H1 (cell line): ENCODE results near the gene TMEM196. TPM values are rescaled to one million over a fixed set of nuclear protein-coding genes. Genes with fewer than 3 reads are reported as not detected.

Source experiments
- CTCF ChIA-PET: fragments of 300-600 bp; sonication (Branson Sonifier 250); formaldehyde crosslinking; loops from one replicate; lab custom pipeline; 2021; ENCODE audit not compliant: partially characterized antibody; lab: Charles Lee
- POLR2A ChIA-PET: fragments of 300-600 bp; sonication (Branson Sonifier 250); formaldehyde crosslinking; loops from one replicate; lab custom pipeline; 2021; ENCODE audit warnings: inconsistent platforms; ENCODE audit not compliant: partially characterized antibody; lab: Charles Lee
- DNase-seq, 2 experiments: peaks; one replicate each; pipeline versions ENCODE4 v3.0.0 to v3.0.0-alpha.2; 2010 to 2022; ENCODE audit warnings: low spot score in 2 of 2, low read depth in 1 of 2, mixed read lengths in 1 of 2
- FAIRE-seq: peaks from 2 replicates; lab custom pipeline; 2011; peaks lifted over from hg19 to GRCh38; lab: Jason Lieb, UNC
- H2AFZ ChIP-seq: 2 replicates; pipeline ENCODE4 v1.8.1; 2012; ENCODE audit warnings: low read length, inconsistent platforms
- H2AK5ac ChIP-seq: 2 replicates; pipeline ENCODE4 v1.6.1; 2013; ENCODE audit warnings: low read depth, low read length
- H2BK120ac ChIP-seq: replicated peaks from 2 replicates; pipeline ENCODE3; 2013; ENCODE audit warnings: low read depth, low read length, inconsistent platforms
- H2BK12ac ChIP-seq: 2 replicates; pipeline ENCODE4 v1.6.1; 2013; ENCODE audit warnings: low read depth, low read length
- H2BK15ac ChIP-seq: 2 replicates; pipeline ENCODE4 v1.6.1; 2013; ENCODE audit warnings: low read length
- H2BK20ac ChIP-seq: 2 replicates; pipeline ENCODE4 v1.6.1; 2013; ENCODE audit warnings: low read length
- H2BK5ac ChIP-seq: 2 replicates; pipeline ENCODE4 v1.6.1; 2013; ENCODE audit warnings: low read depth, low read length
- H3K14ac ChIP-seq: 2 replicates; pipeline ENCODE4 v1.6.1; 2013; ENCODE audit warnings: inconsistent platforms; ENCODE audit not compliant: insufficient read length
- H3K18ac ChIP-seq: 2 replicates; pipeline ENCODE4 v1.6.1; 2013; ENCODE audit warnings: low read length; ENCODE audit errors: extremely low read depth
- H3K23ac ChIP-seq: 2 replicates; pipeline ENCODE4 v1.6.1; 2013; ENCODE audit warnings: inconsistent platforms; ENCODE audit not compliant: insufficient read length
- H3K23me2 ChIP-seq: 2 replicates; pipeline ENCODE4 v1.6.1; 2013; ENCODE audit warnings: low read depth, low read length
- H3K27ac ChIP-seq: 2 replicates; pipeline ENCODE4 v1.6.1; 2011; ENCODE audit warnings: low read depth, low read length, inconsistent platforms
- H3K27me3 ChIP-seq, 4 experiments: replicated peaks in 1 of 4; 1 replicate in 1 of 4; 2 replicates in 3 of 4; pipeline versions ENCODE4 v1.6.1 to v1.8.1; 2011 to 2013; ENCODE audit warnings: low read length in 3 of 4, mild to moderate bottlenecking in 3 of 4, inconsistent platforms in 2 of 4, mixed read lengths in 2 of 4, moderate library complexity in 1 of 4; ENCODE audit not compliant: control insufficient read depth in 3 of 4, insufficient read depth in 3 of 4; ENCODE audit errors: extremely low read depth in 1 of 4
- H3K36me3 ChIP-seq, 4 experiments: 2 replicates each; pipeline versions ENCODE4 v1.6.1 to v1.8.1; 2011 to 2013; ENCODE audit warnings: mild to moderate bottlenecking in 4 of 4, low read length in 3 of 4, moderate library complexity in 2 of 4, control low read depth in 1 of 4, inconsistent platforms in 1 of 4; ENCODE audit not compliant: insufficient read depth in 4 of 4, control insufficient read depth in 2 of 4
- H3K4ac ChIP-seq: replicated peaks from 2 replicates; pipeline ENCODE3; 2013; ENCODE audit warnings: low read length, low read depth, mixed read lengths, inconsistent platforms; ENCODE audit not compliant: insufficient read length
- H3K4me1 ChIP-seq, 4 experiments: replicated peaks in 1 of 4; 1 replicate in 1 of 4; 2 replicates in 3 of 4; pipeline versions ENCODE4 v1.6.1 to v1.8.1; 2011 to 2013; ENCODE audit warnings: low read length in 3 of 4, inconsistent platforms in 2 of 4, mixed read lengths in 1 of 4; ENCODE audit not compliant: insufficient read depth in 4 of 4, control insufficient read depth in 3 of 4
- H3K4me2 ChIP-seq, 2 experiments: 2 replicates each; pipeline versions ENCODE4 v1.6.1 to v1.8.1; 2011 to 2013; ENCODE audit warnings: low read depth in 2 of 2, low read length in 2 of 2, control low read depth in 1 of 2, inconsistent platforms in 1 of 2, mild to moderate bottlenecking in 1 of 2; ENCODE audit not compliant: insufficient read depth in 1 of 2
- H3K4me3 ChIP-seq, 4 experiments: fragments of 200-600, 300-600 bp in 1 of 4; sonication (generic), shearing (Covaris generic), sonication (Bioruptor Twin) in 1 of 4; 2 replicates each; pipeline versions ENCODE4 v1.5.1 to v1.8.1; 2011 to 2016; ENCODE audit warnings: low read length in 4 of 4, low read depth in 3 of 4, control low read depth in 2 of 4, inconsistent platforms in 2 of 4, mild to moderate bottlenecking in 2 of 4, mixed read lengths in 1 of 4, moderate library complexity in 1 of 4; ENCODE audit not compliant: insufficient read depth in 2 of 4; ENCODE audit errors: extremely low read depth in 1 of 4
- H3K56ac ChIP-seq: replicated peaks from 2 replicates; pipeline ENCODE3; 2013; ENCODE audit warnings: low read depth, mild to moderate bottlenecking, mixed read lengths, low read length, inconsistent platforms; ENCODE audit not compliant: insufficient read length
- H3K79me1 ChIP-seq: 2 replicates; pipeline ENCODE4 v1.6.1; 2013; ENCODE audit warnings: low read depth, low read length, control low read depth
- H3K79me2 ChIP-seq, 2 experiments: 2 replicates each; pipeline versions ENCODE4 v1.6.1 to v1.8.1; 2012 to 2013; ENCODE audit warnings: low read length in 2 of 2, mild to moderate bottlenecking in 2 of 2, inconsistent platforms in 1 of 2; ENCODE audit not compliant: insufficient read depth in 2 of 2, control insufficient read depth in 1 of 2
- H3K9ac ChIP-seq, 4 experiments: replicated peaks in 1 of 4; 1 replicate in 1 of 4; 2 replicates in 3 of 4; pipeline versions ENCODE4 v1.6.1 to v1.8.1; 2011 to 2013; ENCODE audit warnings: low read depth in 3 of 4, low read length in 3 of 4, control low read depth in 2 of 4, mild to moderate bottlenecking in 2 of 4, moderate library complexity in 2 of 4, inconsistent platforms in 1 of 4; ENCODE audit errors: extremely low read depth in 1 of 4
- H3K9me3 ChIP-seq, 2 experiments: 2 replicates each; pipeline versions ENCODE4 v1.6.1 to v1.8.1; 2012 to 2013; ENCODE audit warnings: mild to moderate bottlenecking in 2 of 2, moderate library complexity in 2 of 2, control low read depth in 1 of 2, inconsistent platforms in 1 of 2, low read depth in 1 of 2, low read length in 1 of 2, mixed read lengths in 1 of 2; ENCODE audit not compliant: insufficient read depth in 2 of 2
- H4K20me1 ChIP-seq, 2 experiments: replicated peaks in 1 of 2; 2 replicates each; pipeline versions ENCODE3 to v1.8.1; 2011 to 2013; ENCODE audit warnings: inconsistent platforms in 2 of 2, low read length in 2 of 2, mild to moderate bottlenecking in 1 of 2; ENCODE audit not compliant: insufficient read depth in 2 of 2, control insufficient read depth in 1 of 2
- H4K5ac ChIP-seq: 2 replicates; pipeline ENCODE4 v1.6.1; 2013; ENCODE audit warnings: low read length, low read depth, mixed read lengths, inconsistent platforms; ENCODE audit not compliant: insufficient read length
- H4K8ac ChIP-seq: 2 replicates; pipeline ENCODE4 v1.8.0; 2013; ENCODE audit warnings: mild to moderate bottlenecking, moderate library complexity, low read length, inconsistent platforms; ENCODE audit not compliant: insufficient read depth; ENCODE audit errors: extremely low read depth
- H4K91ac ChIP-seq: replicated peaks from 2 replicates; pipeline ENCODE3; 2013; ENCODE audit warnings: low read length, mixed read lengths, inconsistent platforms; ENCODE audit not compliant: insufficient read length
- CTBP2 ChIP-seq: IDR thresholded peaks from 2 replicates; pipeline ENCODE4 v1.7.0; 2011; ENCODE audit warnings: borderline replicate concordance, mild to moderate bottlenecking, moderate library complexity, mixed read lengths, low read length; ENCODE audit not compliant: insufficient read depth, insufficient read length
- EP300 ChIP-seq, 2 experiments: IDR thresholded peaks; 1 replicate in 1 of 2; 2 replicates in 1 of 2; pipeline ENCODE4 v1.6.1; 2011 to 2012; ENCODE audit warnings: low read depth in 2 of 2, low read length in 2 of 2, mild to moderate bottlenecking in 2 of 2, borderline replicate concordance in 1 of 2, inconsistent platforms in 1 of 2, moderate library complexity in 1 of 2
- KDM4A ChIP-seq: IDR thresholded peaks from one replicate; pipeline ENCODE4 v1.7.1; 2012; ENCODE audit warnings: low read depth, mild to moderate bottlenecking, moderate library complexity, low read length, inconsistent platforms; ENCODE audit not compliant: severe bottlenecking
- MAX ChIP-seq: IDR thresholded peaks from 2 replicates; pipeline ENCODE4 v1.6.1; 2012; ENCODE audit warnings: inconsistent platforms
- SIN3A ChIP-seq, 2 experiments: IDR thresholded peaks in 1 of 2; conservative IDR thresholded peaks in 1 of 2; 2 replicates each; pipeline ENCODE4 v1.6.1; 2011 to 2012; ENCODE audit warnings: low read length in 2 of 2, improper control_type of control experiment in 1 of 2, low read depth in 1 of 2, mild to moderate bottlenecking in 1 of 2
- SRF ChIP-seq: IDR thresholded peaks from 2 replicates; pipeline ENCODE4 v1.6.1; 2011; ENCODE audit warnings: mild to moderate bottlenecking, low read depth, low read length, moderate library complexity
- SUZ12 ChIP-seq: fragments of 200-600 bp; sonication (generic); IDR thresholded peaks from 2 replicates; pipeline ENCODE4 v1.6.1; 2012; ENCODE audit warnings: mild to moderate bottlenecking, inconsistent platforms, low read length, moderate library complexity, mixed read lengths
- TCF12 ChIP-seq: IDR thresholded peaks from 2 replicates; pipeline ENCODE4 v1.6.1; 2011; ENCODE audit warnings: low read depth, mild to moderate bottlenecking, low read length
- TEAD4 ChIP-seq: IDR thresholded peaks from 2 replicates; pipeline ENCODE4 v1.6.1; 2012; ENCODE audit warnings: low read depth, low read length, inconsistent platforms, mixed read lengths
- WGBS, 2 experiments: shearing (Covaris generic) in 1 of 2; methylation state at CpG; one replicate each; pipeline versions ENCODE4 v1.1.6 to v1.1.7; 2013 to 2015; ENCODE audit warnings: low lambda C conversion rate in 2 of 2, mixed read lengths in 2 of 2, inconsistent platforms in 1 of 2, low coverage in 1 of 2, missing lambda C conversion rate in 1 of 2; ENCODE audit not compliant: insufficient replicate concordance in 2 of 2, insufficient coverage in 1 of 2, insufficient read length in 1 of 2; ENCODE audit errors: extremely low coverage in 1 of 2, missing lambda C conversion rate in 1 of 2; 5-methylcytosine and 5-hydroxymethylcytosine counted together
- polyA plus RNA-seq, 7 experiments: library from polyadenylated mRNA; depleted of rRNA in 3 of 7; stranded (reverse) in 5 of 7; unstranded in 2 of 7; fragments of >200 nt in 5 of 7; fragments of 200-250 nt in 2 of 7; gene quantifications; 1 replicate in 5 of 7; 2 replicates in 1 of 7; 4 replicates in 1 of 7; pipeline versions ENCODE4 v1.2.1 to v1.2.3, GENCODE V29; 2011 to 2013; ENCODE audit warnings: missing spikeins in 2 of 7, mixed read lengths in 2 of 7
- total RNA-seq: library from RNA; stranded (reverse); fragmentation: NEBNext Ultra II Directional; extraction: Animal tissue kit (Norgen Biotek cat#: 25700); gene quantifications from 2 replicates; pipeline ENCODE4 v1.2.1, GENCODE V29; 2021

TMEM196 gene
- total and polyA plus RNA-seq, 2 of the 8 experiments (the other 6 are each of a cell fraction or from before 2014, with no cell fraction given): 0.06 to 0.07 TPM

- H2BK15ac ChIP-seq: no peak overlapping the region
- H2BK12ac ChIP-seq: no peak overlapping the region
- 79% methylated on average over 1 of the region's 1 CpG; no CpG with 5 or more reads in 1 of the 2 experiments for WGBS, 2 experiments
- no peak overlapping the region for H4K91ac ChIP-seq
- H3K18ac ChIP-seq: no peak overlapping the region
- no peak overlapping the region for H3K4me3 ChIP-seq
- no peaks in the 10 kb centered on the region for H4K20me1 ChIP-seq
- no peaks in the 10 kb centered on the region for H3K27me3 ChIP-seq
- H3K36me3 ChIP-seq: no peaks in the 10 kb centered on the region
- CTCF ChIA-PET: interaction anchor here (0.6 to 4.1 kb wide), 8 partner anchors 10 to 882 kb away, joined by 3 to 30 read pairs (median 4); no protein-coding TSS in a partner anchor
- H3K23ac ChIP-seq: no peak overlapping the region
- H3K23me2 ChIP-seq: no peaks in the 10 kb centered on the region; the same call in 1 of the 2 replicates
- H3K4me1 ChIP-seq: no peaks in the 10 kb centered on the region
- H4K5ac ChIP-seq: no peak overlapping the region
- no peak overlapping the region for H3K56ac ChIP-seq
- no peak overlapping the region for H3K14ac ChIP-seq
- H2BK5ac ChIP-seq: no peak overlapping the region
- no peak overlapping the region for H2AK5ac ChIP-seq
- H3K9me3 ChIP-seq: no peaks in the 10 kb centered on the region
- no peak overlapping the region for H2BK20ac ChIP-seq
- no peak overlapping the region for H3K9ac ChIP-seq
- no peaks in the 10 kb centered on the region for H3K79me1 ChIP-seq
- H4K8ac ChIP-seq: no peak overlapping the region
- no peak overlapping the region for H2BK120ac ChIP-seq
- no peak overlapping the region for H3K4ac ChIP-seq
- FAIRE-seq (no peak), DNase-seq (no peak)
- H3K79me2 ChIP-seq: no peaks in the 10 kb centered on the region
- H2AFZ ChIP-seq: no peak overlapping the region
- no peak overlapping the region for H3K4me2 ChIP-seq
- no peak overlapping the region for H3K27ac ChIP-seq
- POLR2A ChIA-PET: interaction anchor here (1.1 kb wide), 1 partner anchor 14 kb away, joined by 3 read pairs; no protein-coding TSS in a partner anchor
- TF ChIP-seq CTBP2: no peak
- TF ChIP-seq SRF: no peak
- no peak for TF ChIP-seq TEAD4
- no peak for TF ChIP-seq TCF12
- TF ChIP-seq SUZ12: no peak
- no peak for TF ChIP-seq EP300 (IDR thresholded peaks at IDR 0.05; ENCODE audit: borderline replicate concordance in 1 of 2, low read depth in 2 of 2, low read length in 2 of 2)
- TF ChIP-seq SIN3A (conservative IDR thresholded peaks at IDR 0.05 in 1 of 2, IDR thresholded peaks at IDR 0.05 in 1 of 2; ENCODE audit: low read depth in 1 of 2, low read length in 2 of 2): no peak
- TF ChIP-seq MAX: no peak
- TF ChIP-seq KDM4A: no peak
These were observed 57.9 kb downstream of the TMEM196 start for GRCh38 chr7:19715499-19715898.
